Endothelial cell of umbilical vein (primary cell): ENCODE data around the gene MTA1. TPM values are rescaled to one million over a fixed set of nuclear protein-coding genes. Genes with fewer than 3 reads are reported as not detected.

Experiments
- BruUV-seq: library from RNA; stranded (reverse); fragments of 400-500 nt; replicated peaks from 2 replicates; lab custom pipeline; 2021; lab: Mats Ljungman, UMichigan
- CTCF ChIA-PET: fragments of 300-600, 350-600 bp; sonication (Branson Sonifier 250); formaldehyde crosslinking; loops from one replicate; lab custom pipeline; 2021; ENCODE audit warnings: antibody characterized with exemption, inconsistent platforms; lab: Charles Lee
- POLR2A ChIA-PET: fragments of 300-600, 350-600 bp; sonication (Branson Sonifier 250); formaldehyde crosslinking; loops from one replicate; lab custom pipeline; 2021; ENCODE audit warnings: antibody characterized with exemption, inconsistent platforms; lab: Charles Lee
- DNase-seq: peaks from one replicate; pipeline ENCODE4 v3.0.0-alpha.2; 2011; ENCODE audit warnings: low read depth, low spot score
- FAIRE-seq: peaks from 2 replicates; lab custom pipeline; 2011; peaks lifted over from hg19 to GRCh38; lab: Jason Lieb, UNC
- H2AFZ ChIP-seq: 2 replicates; pipeline ENCODE4 v1.6.0; 2012; ENCODE audit warnings: low read depth, low read length, control low read depth, inconsistent platforms
- H3K27ac ChIP-seq: 2 replicates; pipeline ENCODE4 v1.5.1; 2011; ENCODE audit warnings: low read depth, mild to moderate bottlenecking, control low read depth, low read length, moderate library complexity; ENCODE audit not compliant: insufficient read depth
- H3K27me3 ChIP-seq, 2 experiments: 2 replicates each; pipeline versions ENCODE4 v1.6.0 to v1.6.1; 2011; ENCODE audit warnings: low read length in 2 of 2, mixed read lengths in 1 of 2; ENCODE audit not compliant: control insufficient read depth in 2 of 2, insufficient read depth in 2 of 2
- H3K36me3 ChIP-seq, 2 experiments: 2 replicates in 1 of 2; 3 replicates in 1 of 2; pipeline ENCODE4 v1.5.1; 2011; ENCODE audit warnings: low read length in 2 of 2, mild to moderate bottlenecking in 1 of 2, moderate library complexity in 1 of 2; ENCODE audit not compliant: control insufficient read depth in 2 of 2, insufficient read depth in 2 of 2; ENCODE audit errors: extremely low read depth in 1 of 2
- H3K4me1 ChIP-seq: 3 replicates; pipeline ENCODE4 v1.5.1; 2011; ENCODE audit warnings: mild to moderate bottlenecking, low read length; ENCODE audit not compliant: control insufficient read depth, insufficient read depth; ENCODE audit errors: extremely low read depth
- H3K4me2 ChIP-seq: 2 replicates; pipeline ENCODE4 v1.6.1; 2011; ENCODE audit warnings: low read length, control low read depth, mixed read lengths; ENCODE audit not compliant: insufficient read depth
- H3K4me3 ChIP-seq, 3 experiments: fragments of 200-600 bp in 1 of 3; sonication (generic), shearing (Covaris generic) in 1 of 3; replicated peaks in 1 of 3; 2 replicates each; pipeline ENCODE4 v1.5.1; 2011 to 2016; ENCODE audit warnings: control low read depth in 3 of 3, low read length in 3 of 3, mild to moderate bottlenecking in 2 of 3, inconsistent platforms in 1 of 3, low read depth in 1 of 3, moderate library complexity in 1 of 3; ENCODE audit not compliant: insufficient read depth in 1 of 3
- H3K79me2 ChIP-seq: 2 replicates; pipeline ENCODE4 v1.6.0; 2012; ENCODE audit warnings: low read length, inconsistent platforms; ENCODE audit not compliant: control insufficient read depth, insufficient read depth
- H3K9ac ChIP-seq: replicated peaks from 2 replicates; pipeline ENCODE3; 2011; ENCODE audit warnings: low read length, control low read depth; ENCODE audit not compliant: insufficient read depth; ENCODE audit errors: extremely low read depth
- H3K9me1 ChIP-seq: replicated peaks from 3 replicates; pipeline ENCODE4 v1.6.0; 2011; ENCODE audit warnings: mild to moderate bottlenecking, low read length; ENCODE audit not compliant: control insufficient read depth, insufficient read depth; ENCODE audit errors: extremely low read depth
- H3K9me3 ChIP-seq: replicated peaks from 2 replicates; pipeline ENCODE4 v1.5.1; 2012; ENCODE audit warnings: low read length, inconsistent platforms; ENCODE audit not compliant: control insufficient read depth, insufficient read depth
- H4K20me1 ChIP-seq: replicated peaks from 2 replicates; pipeline ENCODE3; 2011; ENCODE audit warnings: mild to moderate bottlenecking, low read length; ENCODE audit not compliant: control insufficient read depth, insufficient read depth; ENCODE audit errors: extremely low read depth
- EZH2 ChIP-seq: IDR thresholded peaks from 2 replicates; pipeline ENCODE4 v1.6.1; 2012; ENCODE audit warnings: borderline replicate concordance, low read depth, mild to moderate bottlenecking, moderate library complexity, low read length, inconsistent platforms; ENCODE audit not compliant: severe bottlenecking
- FOS ChIP-seq: IDR thresholded peaks from 2 replicates; pipeline ENCODE4 v1.6.1; 2011; ENCODE audit warnings: mild to moderate bottlenecking, low read length, moderate library complexity, borderline replicate concordance; ENCODE audit not compliant: insufficient read depth
- GATA2 ChIP-seq: IDR thresholded peaks from 2 replicates; pipeline ENCODE4 v1.7.0; 2011; ENCODE audit warnings: low read depth, mild to moderate bottlenecking, moderate library complexity, mixed read lengths, low read length; ENCODE audit not compliant: insufficient read length, insufficient read depth
- JUN ChIP-seq: IDR thresholded peaks from 2 replicates; pipeline ENCODE4 v1.6.1; 2011; ENCODE audit warnings: borderline replicate concordance, low read depth; ENCODE audit not compliant: insufficient read length, insufficient read depth
- MYC ChIP-seq: IDR thresholded peaks from one replicate; pipeline ENCODE4 v1.6.1; 2011; ENCODE audit warnings: mild to moderate bottlenecking, low read depth, low read length
- POLR2A ChIP-seq: IDR thresholded peaks from 2 replicates; pipeline ENCODE4 v1.6.1; 2012; ENCODE audit warnings: low read depth, mild to moderate bottlenecking, control low read depth, low read length
- POLR2AphosphoS5 ChIP-seq: IDR thresholded peaks from 2 replicates; pipeline ENCODE4 v1.6.1; 2012; ENCODE audit warnings: low read depth, mild to moderate bottlenecking, control low read depth, low read length, moderate library complexity; ENCODE audit not compliant: insufficient read depth
- dilution Hi-C: fragments of 300-500 bp; cut with MboI; formaldehyde crosslinking; loops from one replicate; pipeline ENCODE4 v1.15.0; 2019; ENCODE audit warnings: low sequenced_read_pairs; ENCODE audit not compliant: extremely low pct_ligation_motif_present
- intact Hi-C: fragments of 100-400 bp; cut with micrococcal nuclease; formaldehyde crosslinking; loops from one replicate; pipeline ENCODE4 v1.10.0; 2022
- polyA plus RNA-seq, 4 experiments: library from polyadenylated mRNA; depleted of rRNA in 3 of 4; stranded (reverse) in 3 of 4; unstranded in 1 of 4; fragments of >200 nt; gene quantifications; 2 replicates each; pipeline versions ENCODE4 v1.2.1 to v1.2.3, GENCODE V29; 2011 to 2012; ENCODE audit warnings: missing spikeins in 1 of 4
- total RNA-seq: library from RNA; stranded (reverse); gene quantifications from 2 replicates; pipeline ENCODE4 v1.2.3, GENCODE V29; 2021
- TF ChIP-seq, protein P1 (sequence below), 2 donors: IDR thresholded peaks; 1 replicate in 1 of 2; 2 replicates in 1 of 2; pipeline ENCODE4 v1.5.1; 2011; ENCODE audit warnings: low read length in 2 of 2, mild to moderate bottlenecking in 2 of 2, moderate library complexity in 2 of 2, control low read depth in 1 of 2, inconsistent platforms in 1 of 2, low read depth in 1 of 2; ENCODE audit not compliant: insufficient read depth in 1 of 2; ENCODE audit errors: extremely low read depth in 1 of 2
- TF ChIP-seq, protein P2 (sequence below): IDR thresholded peaks from 2 replicates; pipeline ENCODE4 v1.6.1; 2011; ENCODE audit not compliant: insufficient read depth, insufficient read length

The MTA1 gene
- total and polyA plus RNA-seq, 2 donors (not counting 3 experiments of a cell fraction or from before 2014, with no cell fraction given), result 85.2 to 167 TPM

DNA sequence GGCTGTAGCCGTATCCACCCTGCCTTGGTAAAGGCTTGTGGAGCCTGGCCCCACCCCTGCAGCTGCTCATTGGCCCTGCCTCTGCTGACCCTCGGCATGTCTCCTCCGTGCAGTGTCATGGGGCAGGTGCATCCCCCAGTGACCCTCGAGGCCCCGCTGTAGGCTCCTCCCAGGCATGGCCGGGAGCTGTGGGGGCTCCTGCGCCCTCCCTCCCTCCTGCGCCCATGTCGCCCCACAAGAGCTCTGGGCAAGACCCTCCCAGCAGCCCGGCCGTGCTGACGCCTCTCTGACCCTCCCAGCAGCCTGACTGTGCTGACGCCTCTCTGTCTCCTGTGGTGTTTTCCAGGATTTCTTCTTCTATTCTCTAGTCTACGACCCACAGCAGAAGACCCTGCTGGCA, 34.2 kb downstream of the MTA1 start:
- Histone ChIP-seq H4K20me1 (no peaks in the 10 kb centered on the region), H3K9me3 (no peaks in the 10 kb centered on the region), H3K9me1 (no peaks in the 10 kb centered on the region), H3K4me1 (no peaks in the 10 kb centered on the region), H3K9ac (no peak overlapping the region), H3K36me3 (peaks cover 3 to 57% of the 10 kb centered on the region in 2 experiments), H3K4me2 (no peak overlapping the region), H3K27me3 (no peaks in the 10 kb centered on the region), H3K27ac (no peak overlapping the region), H3K79me2 (peaks cover 2% of the 10 kb centered on the region), H3K4me3 (no peak overlapping the region), H2AFZ (no peak overlapping the region)
- DNase-seq (no peak), FAIRE-seq (no peak)
- dilution Hi-C loops (no loop called here), intact Hi-C loops (no loop called here)
- no peak for TF ChIP-seq FOS
- TF ChIP-seq POLR2A, result no peak
- BruUV-seq, result no TSS peak
- ChIA-PET POLR2A (no interaction called here), CTCF (no interaction called here)

DNA sequence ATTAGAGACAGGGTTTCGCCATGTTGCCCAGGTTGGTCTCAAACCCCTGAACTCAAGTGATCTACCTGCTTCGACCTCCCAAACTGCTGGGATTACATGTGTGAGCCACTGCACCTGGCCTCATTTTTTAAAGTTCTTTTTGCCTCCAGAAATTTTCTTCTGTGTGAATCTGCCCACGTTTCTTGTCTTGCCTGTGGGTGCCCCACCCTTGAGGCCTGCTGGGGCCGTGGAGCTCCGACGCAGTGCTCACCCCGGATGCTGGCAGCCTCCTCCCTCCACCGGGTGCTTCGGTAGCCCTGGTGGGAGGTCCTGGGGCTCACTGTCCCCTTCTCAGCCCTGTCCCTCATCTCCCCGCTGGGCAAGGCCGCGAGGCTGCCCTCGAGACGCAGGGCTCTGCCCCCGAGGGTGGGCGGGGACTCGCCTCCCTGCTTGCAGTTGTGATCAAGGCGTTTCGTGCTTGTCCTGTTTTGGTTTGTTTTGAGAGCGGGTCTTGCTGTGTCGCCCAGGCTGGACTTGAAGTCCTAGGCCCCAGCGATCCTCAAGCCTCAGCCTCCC, 35.5 kb downstream of the MTA1 start:
- POLR2A ChIA-PET, result no interaction called here
- peaks cover 3 to 53% of the 10 kb centered on the region in 2 experiments for H3K36me3 ChIP-seq
- H2AFZ ChIP-seq, result no peak overlapping the region
- H3K79me2 ChIP-seq, result no peaks in the 10 kb centered on the region
- no peaks in the 10 kb centered on the region for H3K4me1 ChIP-seq
- intact Hi-C loops, result no loop called here
- H3K27ac ChIP-seq, result no peak overlapping the region
- no peaks in the 10 kb centered on the region for H4K20me1 ChIP-seq
- no peak overlapping the region for H3K9ac ChIP-seq
- H3K9me3 ChIP-seq, result no peaks in the 10 kb centered on the region
- H3K27me3 ChIP-seq, result no peaks in the 10 kb centered on the region
- no peak for DNase-seq
- CTCF ChIA-PET, result no interaction called here
- no peak overlapping the region for H3K4me2 ChIP-seq
- FAIRE-seq, result no peak
- no TSS peak for BruUV-seq
- TF ChIP-seq POLR2A (no peak), FOS (no peak), MYC (no peak), POLR2AphosphoS5 (no peak), JUN (no peak), EZH2 (no peak), GATA2 (no peak)
- TF ChIP-seq, protein P1, sequence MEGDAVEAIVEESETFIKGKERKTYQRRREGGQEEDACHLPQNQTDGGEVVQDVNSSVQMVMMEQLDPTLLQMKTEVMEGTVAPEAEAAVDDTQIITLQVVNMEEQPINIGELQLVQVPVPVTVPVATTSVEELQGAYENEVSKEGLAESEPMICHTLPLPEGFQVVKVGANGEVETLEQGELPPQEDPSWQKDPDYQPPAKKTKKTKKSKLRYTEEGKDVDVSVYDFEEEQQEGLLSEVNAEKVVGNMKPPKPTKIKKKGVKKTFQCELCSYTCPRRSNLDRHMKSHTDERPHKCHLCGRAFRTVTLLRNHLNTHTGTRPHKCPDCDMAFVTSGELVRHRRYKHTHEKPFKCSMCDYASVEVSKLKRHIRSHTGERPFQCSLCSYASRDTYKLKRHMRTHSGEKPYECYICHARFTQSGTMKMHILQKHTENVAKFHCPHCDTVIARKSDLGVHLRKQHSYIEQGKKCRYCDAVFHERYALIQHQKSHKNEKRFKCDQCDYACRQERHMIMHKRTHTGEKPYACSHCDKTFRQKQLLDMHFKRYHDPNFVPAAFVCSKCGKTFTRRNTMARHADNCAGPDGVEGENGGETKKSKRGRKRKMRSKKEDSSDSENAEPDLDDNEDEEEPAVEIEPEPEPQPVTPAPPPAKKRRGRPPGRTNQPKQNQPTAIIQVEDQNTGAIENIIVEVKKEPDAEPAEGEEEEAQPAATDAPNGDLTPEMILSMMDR (IDR thresholded peaks at IDR 0.05; ENCODE audit: extremely low read depth in 1 of 2, insufficient read depth in 1 of 2, low read depth in 1 of 2, low read length in 2 of 2), result no peak
- TF ChIP-seq, protein P2, sequence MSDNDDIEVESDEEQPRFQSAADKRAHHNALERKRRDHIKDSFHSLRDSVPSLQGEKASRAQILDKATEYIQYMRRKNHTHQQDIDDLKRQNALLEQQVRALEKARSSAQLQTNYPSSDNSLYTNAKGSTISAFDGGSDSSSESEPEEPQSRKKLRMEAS, result no peak
- no peak overlapping the region for H3K4me3 ChIP-seq
- dilution Hi-C loops, result no loop called here
- H3K9me1 ChIP-seq, result no peaks in the 10 kb centered on the region
